A549 (cell line): ENCODE results near the gene SCPEP1.

ENCODE experiments used
- CHD2 ChIP-seq: fragments of 150-350 bp; IDR thresholded peaks from 2 replicates; pipeline ENCODE4 v1.6.1; 2014; ENCODE audit warnings: low read length; ENCODE audit not compliant: partially characterized antibody
- CHD4 ChIP-seq: fragments of 200-600 bp; sonication (generic); IDR thresholded peaks from 2 replicates; pipeline ENCODE4 v1.6.1; 2016; ENCODE audit warnings: antibody characterized with exemption, mild to moderate bottlenecking, borderline replicate concordance
- CTCF ChIP-seq: fragments of >200 bp; sonication (Bioruptor Twin); formaldehyde crosslinking; IDR thresholded peaks from 3 replicates; pipeline ENCODE4 v1.5.1; 2016
- PBX3 ChIP-seq: IDR thresholded peaks from 2 replicates; pipeline ENCODE4 v1.6.1; 2012
- POLR2A ChIP-seq: IDR thresholded peaks from 2 replicates; pipeline ENCODE4 v1.6.1; 2012; ENCODE audit warnings: mild to moderate bottlenecking, low read length
- POLR2AphosphoS2 ChIP-seq: conservative IDR thresholded peaks from 2 replicates; pipeline ENCODE4 v1.6.1; 2012; ENCODE audit warnings: low read length, improper control_type of control experiment, inconsistent platforms
- RAD21 ChIP-seq, 2 experiments: fragments of >200 bp in 1 of 2; sonication (Bioruptor Twin) in 1 of 2; formaldehyde crosslinking in 1 of 2; IDR thresholded peaks in 1 of 2; conservative IDR thresholded peaks in 1 of 2; 2 replicates in 1 of 2; 3 replicates in 1 of 2; pipeline ENCODE4 v1.6.1; 2012 to 2018; ENCODE audit warnings: inconsistent platforms in 1 of 2
- RFX5 ChIP-seq: fragments of 450-650 bp; IDR thresholded peaks from 2 replicates; pipeline ENCODE4 v1.7.1; 2014; ENCODE audit warnings: antibody characterized with exemption, mild to moderate bottlenecking, moderate library complexity
- SREBF2 ChIP-seq: fragments of 450-650 bp; IDR thresholded peaks from 2 replicates; pipeline ENCODE4 v1.6.1; 2014; ENCODE audit warnings: mild to moderate bottlenecking, moderate library complexity

- TF ChIP-seq SREBF2 (no peak), CHD4 (no peak), RAD21 (conservative IDR thresholded peaks at IDR 0.05 in 1 of 2, IDR thresholded peaks at IDR 0.05 in 1 of 2) (no peak), CHD2 (no peak), POLR2A (no peak), PBX3 (no peak), CTCF (no peak), RFX5 (no peak), POLR2AphosphoS2 (no peak)
Measured at GRCh38 chr17:56945938-56946505, 31.9 kb upstream of the SCPEP1 start.
